HepG2 (cell line): ENCODE data around the gene CHTF18. TPM values are rescaled to one million over a fixed set of nuclear protein-coding genes. Genes with fewer than 3 reads are reported as not detected.

Experiments used
- ATAC-seq: fragments of 200-7000 bp; cut with Tn5 transposase; 3 replicates; pipeline ENCODE4 v1.9.1; 2020; ENCODE audit warnings: mild to moderate bottlenecking, moderate library complexity
- BruUV-seq: library from RNA; stranded (reverse); fragments of 400-500 nt; replicated peaks from 2 replicates; lab custom pipeline; 2021; lab: Mats Ljungman, UMichigan
- CTCF ChIA-PET: fragments of 300-600 bp; formaldehyde crosslinking; extraction: SDS; loops from one replicate; lab custom pipeline; 2021; ENCODE audit warnings: low total read pairs, inconsistent platforms, low intra/inter-chr PET ratio; lab: Yijun Ruan, JAX
- POLR2A ChIA-PET: fragments of 350-600 bp; sonication (Branson Sonifier 250); formaldehyde crosslinking; loops from one replicate; lab custom pipeline; 2020; ENCODE audit warnings: antibody characterized with exemption, inconsistent platforms; lab: Yijun Ruan, JAX
- DNase-seq: peaks from one replicate; pipeline ENCODE4 v3.0.0-alpha.2; 2015; ENCODE audit warnings: low spot score
- FAIRE-seq: peaks from 3 replicates; lab custom pipeline; 2011; peaks lifted over from hg19 to GRCh38; lab: Jason Lieb, UNC
- H2AFZ ChIP-seq: one replicate; pipeline ENCODE4 v1.6.1; 2011; ENCODE audit warnings: low read length, inconsistent platforms
- H3K27ac ChIP-seq: fragments of 300-600 bp; 3 replicates; pipeline ENCODE4 v1.8.0; 2011; ENCODE audit warnings: mixed run types, mild to moderate bottlenecking, mixed read lengths, low read length, inconsistent platforms; ENCODE audit not compliant: insufficient read depth; ENCODE audit errors: extremely low read length
- H3K27me3 ChIP-seq, 2 experiments: fragments of 200-600 bp in 1 of 2; 2 replicates in 1 of 2; 3 replicates in 1 of 2; pipeline versions ENCODE4 v1.6.0 to v1.8.0; 2011; ENCODE audit warnings: low read length in 2 of 2, mild to moderate bottlenecking in 2 of 2, moderate library complexity in 2 of 2, inconsistent platforms in 1 of 2; ENCODE audit not compliant: insufficient read depth in 2 of 2, control insufficient read depth in 1 of 2
- H3K36me3 ChIP-seq, 2 experiments: fragments of 200-600 bp in 1 of 2; replicated peaks in 1 of 2; 2 replicates in 1 of 2; 3 replicates in 1 of 2; pipeline versions ENCODE4 v1.5.1 to v1.8.0; 2011; ENCODE audit warnings: low read length in 2 of 2, inconsistent platforms in 1 of 2; ENCODE audit not compliant: insufficient read depth in 2 of 2, control insufficient read depth in 1 of 2
- H3K4me1 ChIP-seq: 2 replicates; pipeline ENCODE4 v1.5.1; 2012; ENCODE audit warnings: low read length, inconsistent platforms; ENCODE audit not compliant: insufficient read depth
- H3K4me2 ChIP-seq: 2 replicates; pipeline ENCODE4 v1.6.0; 2011; ENCODE audit warnings: low read depth, low read length, inconsistent platforms
- H3K4me3 ChIP-seq, 3 experiments: fragments of 200-600 bp in 1 of 3; sonication (generic), shearing (Covaris generic) in 1 of 3; replicated peaks in 1 of 3; 2 replicates each; pipeline ENCODE4 v1.5.1; 2011 to 2016; ENCODE audit warnings: low read length in 3 of 3, inconsistent platforms in 2 of 3, low read depth in 2 of 3, mild to moderate bottlenecking in 2 of 3, control low read depth in 1 of 3, mixed read lengths in 1 of 3; ENCODE audit not compliant: insufficient read depth in 1 of 3
- H3K79me2 ChIP-seq: one replicate; pipeline ENCODE4 v1.6.1; 2011; ENCODE audit warnings: low read length, inconsistent platforms; ENCODE audit not compliant: insufficient read depth
- H3K9ac ChIP-seq: 2 replicates; pipeline ENCODE4 v1.6.0; 2011; ENCODE audit warnings: mild to moderate bottlenecking, low read depth, low read length, inconsistent platforms; ENCODE audit not compliant: insufficient read depth
- H3K9me3 ChIP-seq: 2 replicates; pipeline ENCODE4 v1.5.1; 2012; ENCODE audit warnings: mild to moderate bottlenecking, low read length
- H4K20me1 ChIP-seq: 2 replicates; pipeline ENCODE4 v1.6.0; 2011; ENCODE audit warnings: inconsistent platforms, mild to moderate bottlenecking, low read length, moderate library complexity; ENCODE audit not compliant: insufficient read depth
- ATAD3A ChIP-seq: sonication (generic); formaldehyde crosslinking; IDR thresholded peaks from 2 replicates; pipeline ENCODE4 v1.4.0; 2020; ENCODE audit warnings: missing genetic modification reagents
- HMGXB4 ChIP-seq, 2 experiments: sonication (generic) in 1 of 2; formaldehyde crosslinking in 1 of 2; IDR thresholded peaks; 2 replicates each; pipeline versions ENCODE4 v1.4.0 to v1.6.1; 2018 to 2020; ENCODE audit warnings: missing genetic modification reagents in 2 of 2, borderline replicate concordance in 1 of 2, low read depth in 1 of 2, mild to moderate bottlenecking in 1 of 2, missing biosample characterization in 1 of 2
- KMT2B ChIP-seq: IDR thresholded peaks from 2 replicates; pipeline ENCODE4 v1.6.1; 2016; ENCODE audit warnings: missing genetic modification reagents, missing compliant biosample characterization
- MAF1 ChIP-seq: sonication (generic); formaldehyde crosslinking; IDR thresholded peaks from 2 replicates; pipeline ENCODE4 v1.5.0; 2020; ENCODE audit warnings: missing genetic modification reagents, borderline replicate concordance
- MAFG ChIP-seq: sonication (generic); formaldehyde crosslinking; IDR thresholded peaks from 2 replicates; pipeline ENCODE4 v1.5.1; 2020; ENCODE audit warnings: mild to moderate bottlenecking, missing genetic modification reagents
- MED13 ChIP-seq: sonication (generic); formaldehyde crosslinking; IDR thresholded peaks from 2 replicates; pipeline ENCODE4 v1.5.0; 2020; ENCODE audit warnings: missing genetic modification reagents
- MXD4 ChIP-seq: IDR thresholded peaks from 2 replicates; pipeline ENCODE4 v1.6.1; 2016; ENCODE audit warnings: mild to moderate bottlenecking, missing biosample characterization, missing genetic modification reagents
- NFE2 ChIP-seq: sonication (generic); formaldehyde crosslinking; IDR thresholded peaks from 2 replicates; pipeline ENCODE4 v1.4.0; 2020; ENCODE audit warnings: missing genetic modification reagents
- SNAPC4 ChIP-seq: sonication (generic); formaldehyde crosslinking; IDR thresholded peaks from 2 replicates; pipeline ENCODE4 v1.4.0; 2020; ENCODE audit warnings: mild to moderate bottlenecking, missing genetic modification reagents
- ZMYM4 ChIP-seq: sonication (generic); formaldehyde crosslinking; IDR thresholded peaks from 2 replicates; pipeline ENCODE4 v1.8.1; 2023; ENCODE audit warnings: mild to moderate bottlenecking, missing genetic modification reagents
- ZNF207 ChIP-seq: fragments of 450-650 bp; IDR thresholded peaks from 2 replicates; pipeline ENCODE4 v1.6.1; 2016; ENCODE audit warnings: antibody characterized with exemption, borderline replicate concordance
- ZNF317 ChIP-seq: sonication (generic); formaldehyde crosslinking; IDR thresholded peaks from 2 replicates; pipeline ENCODE4 v1.5.0; 2020; ENCODE audit warnings: mild to moderate bottlenecking, missing genetic modification reagents
- ZNF383 ChIP-seq: sonication (generic); formaldehyde crosslinking; IDR thresholded peaks from 2 replicates; pipeline ENCODE4 v1.4.0; 2020; ENCODE audit warnings: missing genetic modification reagents, mild to moderate bottlenecking, borderline replicate concordance
- ZNF691 ChIP-seq: sonication (generic); formaldehyde crosslinking; IDR thresholded peaks from 2 replicates; pipeline ENCODE4 v1.4.0; 2020; ENCODE audit warnings: missing genetic modification reagents, low read depth, mild to moderate bottlenecking, borderline replicate concordance
- WGBS: methylation state at CpG from one replicate; pipeline ENCODE4 v1.1.6; 2017; ENCODE audit warnings: low lambda C conversion rate; 5-methylcytosine and 5-hydroxymethylcytosine counted together
- in situ Hi-C: cut with HindIII; loops from 2 replicates; pipeline ENCODE4 v1.10.0; 2017; ENCODE audit warnings: low pct_unique_long_range_greater_than_20kb; ENCODE audit not compliant: extremely low pct_ligation_motif_present
- intact Hi-C: fragments of 100-400 bp; cut with micrococcal nuclease; formaldehyde crosslinking; loops from one replicate; pipeline ENCODE4 v1.10.0; 2022; ENCODE audit not compliant: unreplicated experiment
- polyA plus RNA-seq, 8 experiments: library from polyadenylated mRNA; depleted of rRNA in 3 of 8; stranded (reverse) in 7 of 8; unstranded in 1 of 8; fragments of >200 nt; fragmentation: Illumina TruSeq in 4 of 8; extraction: Trizol in 4 of 8; gene quantifications; 2 replicates each; pipeline versions ENCODE4 v1.2.1 to v1.2.3, GENCODE V29; 2011 to 2016; ENCODE audit warnings: low read depth in 4 of 8, missing spikeins in 1 of 8, mixed read lengths in 1 of 8; ENCODE audit not compliant: insufficient read depth in 1 of 8
- total RNA-seq, 5 experiments: library from RNA; depleted of rRNA; stranded (reverse); fragments of >200 nt; fragmentation: Illumina TruSeq; extraction: Trizol; gene quantifications; 2 replicates each; pipeline ENCODE4 v1.2.3, GENCODE V29; 2016; ENCODE audit warnings: low read depth in 1 of 5

Gene CHTF18
- total and polyA plus RNA-seq, 2 of the 13 experiments (the other 11 are each of a cell fraction or from before 2014, with no cell fraction given): 8.6 to 22.9 TPM

GRCh38 chr16:802461-802860, 14.0 kb downstream of the CHTF18 start:
- intact Hi-C loops (no loop called here), in situ Hi-C loops (loop anchor here (25.0 kb wide), 1 partner anchor 410 kb away; no protein-coding TSS in a partner anchor)
- H3K4me2 ChIP-seq: no peak overlapping the region
- H4K20me1 ChIP-seq: no peaks in the 10 kb centered on the region
- no peak overlapping the region for H3K9ac ChIP-seq
- H2AFZ ChIP-seq: no peak overlapping the region
- ATAC-seq (peak; percentile 5; the same call in 1 of the 3 replicates), FAIRE-seq (no peak), DNase-seq (no peak)
- ChIA-PET CTCF (no interaction called here), POLR2A (no interaction called here)
- no peak overlapping the region for H3K4me3 ChIP-seq
- H3K27me3 ChIP-seq: peaks cover 28 to 54% of the 10 kb centered on the region in 2 experiments
- no peak overlapping the region for H3K27ac ChIP-seq
- no peaks in the 10 kb centered on the region for H3K36me3 ChIP-seq
- H3K79me2 ChIP-seq: no peaks in the 10 kb centered on the region
- 0% methylated on average over 2 of the region's 7 CpGs for WGBS
- H3K9me3 ChIP-seq: no peaks in the 10 kb centered on the region
- BruUV-seq: no TSS peak
- no peaks in the 10 kb centered on the region for H3K4me1 ChIP-seq
- TF ChIP-seq ZNF383 (CRISPR knock-in tag) (no peak), HMGXB4 (CRISPR knock-in tag; IDR thresholded peaks at IDR 0.05; ENCODE audit: borderline replicate concordance in 1 of 2, low read depth in 1 of 2) (no peak), ATAD3A (CRISPR knock-in tag) (no peak), SNAPC4 (CRISPR knock-in tag) (no peak), MED13 (no peak), ZNF317 (no peak), MAF1 (CRISPR knock-in tag) (no peak), ZMYM4 (CRISPR knock-in tag) (no peak), ZNF207 (no peak), MXD4 (CRISPR knock-in tag) (no peak), ZNF691 (CRISPR knock-in tag) (no peak), NFE2 (CRISPR knock-in tag) (no peak), KMT2B (CRISPR knock-in tag) (no peak), MAFG (CRISPR knock-in tag) (no peak)
